HCT116 (cell line): ENCODE data around the gene UVSSA.

Experiments used
- CTCF ChIP-seq, 3 experiments: fragments of 200-600 bp in 1 of 3; sonication (generic) in 1 of 3; IDR thresholded peaks in 2 of 3; conservative IDR thresholded peaks in 1 of 3; 2 replicates each; pipeline ENCODE4 v1.5.1; 2012 to 2017; ENCODE audit warnings: low read depth in 2 of 3, low read length in 2 of 3, antibody characterized with exemption in 1 of 3, borderline replicate concordance in 1 of 3, control low read depth in 1 of 3, mild to moderate bottlenecking in 1 of 3, mixed read lengths in 1 of 3, mixed run types in 1 of 3, moderate library complexity in 1 of 3; ENCODE audit not compliant: insufficient read depth in 1 of 3
- ELF1 ChIP-seq: IDR thresholded peaks from 2 replicates; pipeline ENCODE4 v1.6.1; 2012; ENCODE audit warnings: low read depth, borderline replicate concordance
- EZH2phosphoT487 ChIP-seq: fragments of 200-600 bp; IDR thresholded peaks from 2 replicates; pipeline ENCODE4 v1.6.1; 2018; ENCODE audit warnings: antibody characterized with exemption, borderline replicate concordance
- POLR2A ChIP-seq: IDR thresholded peaks from 2 replicates; pipeline ENCODE4 v1.7.0; 2011; ENCODE audit warnings: borderline replicate concordance; ENCODE audit not compliant: insufficient read depth, insufficient read length; ENCODE audit errors: extremely low read depth
- YY1 ChIP-seq: IDR thresholded peaks from 2 replicates; pipeline ENCODE4 v1.6.1; 2011; ENCODE audit warnings: low read length, low read depth, moderate library complexity, mild to moderate bottlenecking; ENCODE audit not compliant: insufficient replicate concordance; ENCODE audit errors: extremely low read depth
- TF ChIP-seq, protein P1 (sequence below): IDR thresholded peaks from 2 replicates; pipeline ENCODE4 v1.6.1; 2012

DNA sequence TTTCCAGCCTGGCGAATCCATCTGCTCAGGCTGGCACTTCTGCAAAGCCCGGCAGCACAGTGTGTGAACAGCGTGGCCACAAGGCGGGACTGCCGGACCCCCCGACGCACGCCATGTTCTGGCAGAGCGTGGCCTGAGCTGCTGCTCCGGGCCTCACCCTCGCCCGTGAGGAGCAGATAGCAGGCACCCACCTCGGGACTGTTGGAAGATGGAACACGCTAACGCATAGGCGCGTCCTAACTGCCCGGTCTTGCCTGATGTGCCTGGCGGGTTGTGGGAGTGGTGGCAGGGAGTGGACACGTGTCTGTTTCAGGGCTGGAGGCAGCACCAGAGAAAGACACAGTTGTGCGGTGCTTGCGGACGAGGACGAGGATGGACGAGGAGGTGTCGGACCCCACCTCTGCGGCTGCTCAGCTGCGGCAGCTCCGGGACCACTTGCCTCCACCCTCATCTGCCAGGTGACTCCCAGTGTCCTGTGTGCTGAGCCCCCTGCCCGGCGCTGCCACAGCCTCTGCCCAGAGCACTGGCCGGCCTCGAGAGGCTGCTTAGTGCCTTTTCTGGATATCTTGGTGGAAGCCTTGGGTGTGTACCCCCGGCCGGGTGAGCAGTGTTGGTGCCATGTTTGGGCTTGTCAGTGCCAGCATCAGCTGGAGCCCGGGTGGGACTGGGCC is 28.2 kb downstream of the UVSSA start:
- no peak for TF ChIP-seq CTCF (IDR thresholded peaks at IDR 0.05 in 2 of 3, conservative IDR thresholded peaks at IDR 0.05 in 1 of 3; ENCODE audit: borderline replicate concordance in 1 of 3, insufficient read depth in 1 of 3, low read depth in 2 of 3, low read length in 2 of 3)
- TF ChIP-seq, protein P1, sequence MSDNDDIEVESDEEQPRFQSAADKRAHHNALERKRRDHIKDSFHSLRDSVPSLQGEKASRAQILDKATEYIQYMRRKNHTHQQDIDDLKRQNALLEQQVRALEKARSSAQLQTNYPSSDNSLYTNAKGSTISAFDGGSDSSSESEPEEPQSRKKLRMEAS, result no peak
- TF ChIP-seq POLR2A, result no peak
- no peak for TF ChIP-seq YY1
- TF ChIP-seq EZH2phosphoT487, result no peak
- TF ChIP-seq ELF1, result no peak
